GM18907 (cell line): ENCODE results near the gene CORO1A.
"Not testable (repeated sequence)": the region's sequence is repeated elsewhere in the genome, so short reads cannot be mapped to it uniquely, and the experiment has no call there.

ENCODE experiments used
- ATAC-seq: cut with Tn5 transposase; IDR thresholded peaks from one replicate; pipeline ENCODE4 v1.9.1; 2021; ENCODE audit warnings: mild to moderate bottlenecking, moderate library complexity; ENCODE audit not compliant: unreplicated experiment

Gene CORO1A

GRCh38 chr16:30199608-30200343, 16.4 kb downstream of the CORO1A start:
- not testable (repeated sequence) for ATAC-seq

GRCh38 chr16:30205541-30206236, 22.3 kb downstream of the CORO1A start:
- not testable (repeated sequence) for ATAC-seq

- not testable (repeated sequence) for ATAC-seq
Measured at GRCh38 chr16:30206252-30206651, 22.9 kb downstream of the CORO1A start.

- not testable (repeated sequence) for ATAC-seq
Measured at GRCh38 chr16:30207063-30207704, 23.8 kb downstream of the CORO1A start.

GRCh38 chr16:30209032-30209431, 25.6 kb downstream of the CORO1A start:
- ATAC-seq, result not testable (repeated sequence)

- not testable (repeated sequence) for ATAC-seq
Measured at GRCh38 chr16:30211414-30211813, 28.0 kb downstream of the CORO1A start.

- not testable (repeated sequence) for ATAC-seq
Measured at GRCh38 chr16:30217082-30217481, 33.7 kb downstream of the CORO1A start.
